ENCODE data around the gene PELI1.

PELI1 gene, protein sequence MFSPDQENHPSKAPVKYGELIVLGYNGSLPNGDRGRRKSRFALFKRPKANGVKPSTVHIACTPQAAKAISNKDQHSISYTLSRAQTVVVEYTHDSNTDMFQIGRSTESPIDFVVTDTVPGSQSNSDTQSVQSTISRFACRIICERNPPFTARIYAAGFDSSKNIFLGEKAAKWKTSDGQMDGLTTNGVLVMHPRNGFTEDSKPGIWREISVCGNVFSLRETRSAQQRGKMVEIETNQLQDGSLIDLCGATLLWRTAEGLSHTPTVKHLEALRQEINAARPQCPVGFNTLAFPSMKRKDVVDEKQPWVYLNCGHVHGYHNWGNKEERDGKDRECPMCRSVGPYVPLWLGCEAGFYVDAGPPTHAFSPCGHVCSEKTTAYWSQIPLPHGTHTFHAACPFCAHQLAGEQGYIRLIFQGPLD

DNA sequence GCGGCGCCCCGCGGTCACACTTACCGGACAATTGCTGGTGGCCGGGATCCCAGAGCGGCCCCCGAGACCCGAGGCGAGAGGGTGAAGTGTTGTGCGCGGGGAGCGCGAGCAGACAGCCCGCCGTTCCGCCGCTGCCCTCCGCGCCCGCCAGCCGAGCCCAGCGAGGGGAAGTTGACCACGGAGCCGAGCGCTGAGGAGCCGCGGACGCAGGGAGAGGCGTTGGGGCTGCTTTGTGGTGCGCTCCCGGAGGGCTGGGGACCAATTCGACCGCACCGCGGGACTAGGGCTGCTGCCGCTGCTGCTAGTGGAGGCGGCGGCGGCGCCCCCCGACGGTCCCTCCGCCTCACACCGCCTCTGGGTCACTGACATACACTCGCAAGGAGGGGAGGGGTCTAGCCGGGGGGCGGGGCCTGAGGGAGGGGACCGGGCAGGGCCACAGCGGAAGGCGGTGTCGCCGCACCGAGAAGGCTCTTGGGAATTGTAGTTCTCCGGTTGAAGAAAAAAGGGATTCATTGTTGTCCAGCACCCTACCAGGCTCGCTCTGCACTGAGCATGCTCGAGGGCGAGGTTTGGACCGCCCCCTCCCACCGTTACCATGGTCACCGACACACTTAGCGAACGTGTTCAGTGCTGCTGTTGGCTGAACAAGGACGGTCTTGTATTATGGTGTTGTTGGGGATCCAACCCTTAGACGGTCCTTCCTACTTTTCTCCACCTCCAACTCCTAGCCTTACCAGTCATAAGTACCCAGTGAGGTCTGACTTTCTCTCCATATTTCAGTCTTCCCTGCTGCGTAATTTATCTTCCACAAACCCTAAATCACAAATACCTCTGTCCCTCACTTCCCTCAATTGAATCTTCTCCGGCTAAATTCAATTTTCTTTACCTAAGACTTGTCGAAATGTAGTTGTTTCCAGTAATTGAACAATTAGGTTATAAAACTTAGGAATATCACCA is at the start of gene PELI1:
TSS of gene PELI1 (minus strand) at position 364 of the 957 bp plus-strand sequence. CDS start 36,110 bp downstream, outside the sequence.
- DNase-seq (ENCODE audit: low spot score) = peak; percentile 99

DNA sequence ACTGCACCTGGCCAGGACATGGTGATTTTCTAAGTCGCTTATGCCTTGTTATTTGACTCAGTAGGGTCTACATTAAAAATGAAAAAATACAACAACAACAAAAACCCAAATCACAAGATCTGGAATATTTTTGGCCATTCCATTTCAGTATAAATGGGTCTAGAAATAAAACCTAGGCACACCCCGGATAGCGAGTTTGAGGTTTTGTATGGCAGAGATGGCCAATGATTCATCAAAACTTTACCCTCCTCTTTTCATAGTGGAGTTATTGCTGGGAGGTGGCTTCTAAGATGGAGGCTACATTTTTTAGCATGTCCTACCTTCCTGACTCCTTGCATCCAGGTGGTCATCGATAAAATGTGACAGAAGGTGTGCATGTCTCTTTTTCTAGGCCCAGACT is 49.3 kb upstream of the PELI1 start:
- DNase-seq (ENCODE audit: low spot score) = no peak

DNA sequence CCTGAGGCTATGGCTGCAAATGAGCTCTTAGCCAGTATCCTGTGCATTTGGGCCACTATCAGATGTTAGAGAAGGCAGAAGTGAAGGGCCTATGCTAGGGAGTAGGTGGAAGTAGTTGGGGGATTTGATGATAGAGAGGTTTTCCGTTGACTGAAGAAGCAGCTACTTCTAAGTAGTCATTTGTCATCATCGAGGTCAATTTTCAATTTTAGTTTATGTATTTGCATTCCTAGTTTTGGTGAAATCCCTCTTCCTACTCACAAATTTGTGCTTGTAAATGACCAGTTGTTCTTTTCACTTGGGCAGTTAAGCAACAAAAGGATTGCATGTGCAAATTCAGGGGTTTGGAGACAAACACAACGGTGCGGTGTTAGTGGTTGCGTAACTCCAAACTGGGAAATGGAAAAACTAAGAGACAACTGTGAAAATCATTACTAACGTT is 48.5 kb upstream of the PELI1 start:
- DNase-seq (ENCODE audit: low spot score) = no peak

DNA sequence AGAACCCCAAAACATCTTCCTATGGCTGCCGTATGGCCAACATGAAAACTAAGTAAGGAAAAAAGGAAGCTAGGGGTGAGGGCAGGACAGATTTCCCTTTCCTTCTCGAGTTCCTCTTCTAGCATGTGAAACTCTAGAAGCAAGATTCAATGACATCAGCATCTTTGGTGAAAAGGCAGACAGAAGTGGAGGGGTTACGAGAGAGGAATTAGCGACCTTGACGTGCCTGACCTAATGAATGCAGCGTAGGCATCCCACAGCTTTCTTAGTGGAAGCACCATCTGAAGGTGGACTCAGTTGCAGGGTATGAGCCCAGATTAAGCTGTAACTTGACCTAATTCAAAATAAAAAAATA is 47.9 kb upstream of the PELI1 start:
- DNase-seq (ENCODE audit: low spot score) = peak; percentile 59

DNA sequence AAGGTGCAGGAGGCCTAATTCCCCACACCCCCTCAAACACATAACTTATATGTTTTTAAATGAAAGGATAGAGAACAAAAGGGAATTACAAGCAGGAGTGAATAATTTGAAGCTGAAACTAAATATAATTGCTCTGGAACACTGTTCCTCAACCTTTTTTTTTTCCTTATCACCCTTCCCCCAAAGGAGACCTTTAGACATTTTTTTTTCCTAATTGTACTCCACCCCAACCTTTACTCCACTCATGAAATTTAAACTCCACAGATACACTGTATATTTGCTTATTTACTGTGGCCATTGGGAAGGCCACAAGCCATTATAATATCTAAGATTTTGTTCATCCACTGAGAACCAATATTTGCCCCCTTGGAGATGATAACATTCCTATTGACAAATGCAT is 45.4 kb upstream of the PELI1 start:
- no peak for DNase-seq (ENCODE audit: low spot score)

DNA sequence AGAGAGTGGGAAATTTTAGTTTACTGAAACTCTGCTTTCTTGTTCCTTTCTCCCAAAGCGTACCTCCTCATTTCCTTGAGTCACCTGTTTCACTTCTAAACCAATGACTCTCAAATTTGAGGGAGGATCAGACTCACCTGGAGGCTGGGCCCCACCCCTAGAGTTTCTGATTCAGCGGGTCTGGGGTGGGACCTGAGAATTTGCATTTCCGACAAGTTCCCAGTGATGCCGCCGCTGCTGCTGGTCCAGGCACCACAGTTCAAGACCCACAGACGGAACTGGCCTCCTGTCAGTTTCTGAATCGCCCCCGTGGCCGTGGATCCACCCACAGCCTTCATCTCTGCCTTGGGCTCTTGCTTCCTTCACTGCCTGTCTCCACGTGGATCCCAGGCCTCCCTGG is 44.9 kb upstream of the PELI1 start:
- DNase-seq (ENCODE audit: low spot score) = no peak

DNA sequence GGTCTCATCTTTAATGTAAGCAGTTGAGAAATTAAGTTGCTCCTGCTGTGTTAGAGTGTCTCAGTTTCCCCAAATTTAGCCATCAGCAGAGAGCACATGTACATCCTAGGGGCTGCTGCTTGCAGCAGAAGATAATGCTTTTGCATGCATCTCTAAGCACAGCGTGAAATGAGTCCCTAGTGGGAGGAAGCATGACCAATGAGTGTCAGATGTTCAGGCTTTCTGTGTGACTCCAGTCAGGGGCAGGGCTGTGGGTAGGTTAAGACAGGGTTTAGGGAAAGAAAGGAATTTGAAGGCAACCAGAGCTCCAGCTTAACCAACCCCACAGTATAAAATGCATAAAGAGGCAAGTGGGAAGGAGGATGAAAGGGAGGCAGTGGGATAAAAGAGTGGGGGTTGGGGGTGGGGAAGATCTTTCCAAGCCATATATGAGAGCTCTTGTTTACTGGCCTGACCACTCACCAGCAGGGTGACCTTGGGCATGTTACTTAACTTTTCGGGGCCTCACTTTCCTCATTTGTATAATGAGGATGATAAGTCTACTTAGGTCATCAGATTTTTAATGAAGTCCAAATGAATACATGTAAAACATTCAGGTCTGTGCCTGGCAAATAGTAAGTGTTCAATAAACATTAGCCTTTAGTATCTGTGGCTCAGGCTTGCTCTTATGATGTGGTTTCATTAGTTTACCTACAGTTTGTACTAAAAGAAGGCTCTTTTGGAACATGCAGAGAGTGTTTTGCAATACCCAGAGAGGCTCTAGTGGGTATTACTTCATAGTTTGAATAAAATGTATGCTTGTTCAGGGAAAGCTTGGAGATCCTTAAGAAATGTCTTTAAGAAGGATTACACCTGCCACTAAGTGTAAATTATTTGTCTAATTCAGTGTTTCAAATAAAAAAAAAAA is 42.7 kb upstream of the PELI1 start:
- DNase-seq (ENCODE audit: low spot score) = no peak

DNA sequence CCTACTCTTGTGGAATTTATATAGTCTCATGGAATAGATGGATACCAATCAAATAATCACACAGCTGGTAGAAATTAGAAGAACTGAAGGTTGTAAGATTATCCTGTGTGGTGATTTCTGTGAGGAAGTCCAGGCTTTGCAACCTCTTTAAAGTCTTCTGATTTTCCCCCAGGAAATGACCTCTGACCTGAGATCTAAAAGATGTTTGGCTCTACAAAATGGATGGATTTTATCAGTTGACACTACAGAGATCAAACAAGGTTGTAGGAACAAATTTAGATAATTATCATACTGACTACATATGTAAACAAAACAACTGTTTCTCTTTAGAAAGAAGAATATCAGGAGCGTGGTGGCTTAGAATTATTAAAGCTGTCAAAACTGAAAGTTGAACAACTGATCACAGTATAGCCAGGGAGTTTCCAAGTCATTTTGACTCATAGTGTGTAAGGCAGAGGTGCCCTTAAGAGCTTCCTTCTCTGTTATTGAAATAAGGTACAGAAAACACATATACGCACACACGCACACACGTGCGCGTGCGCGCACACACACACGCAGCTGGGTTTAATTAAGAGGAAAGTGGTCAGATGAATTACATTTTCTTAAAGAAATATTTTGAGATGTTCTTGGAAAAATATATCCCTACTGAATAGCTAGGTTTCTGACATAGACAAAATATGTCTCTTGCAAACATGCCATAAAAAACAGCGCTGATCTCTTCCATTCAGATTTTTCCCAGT is 35.5 kb upstream of the PELI1 start:
- DNase-seq (ENCODE audit: low spot score) = no peak

DNA sequence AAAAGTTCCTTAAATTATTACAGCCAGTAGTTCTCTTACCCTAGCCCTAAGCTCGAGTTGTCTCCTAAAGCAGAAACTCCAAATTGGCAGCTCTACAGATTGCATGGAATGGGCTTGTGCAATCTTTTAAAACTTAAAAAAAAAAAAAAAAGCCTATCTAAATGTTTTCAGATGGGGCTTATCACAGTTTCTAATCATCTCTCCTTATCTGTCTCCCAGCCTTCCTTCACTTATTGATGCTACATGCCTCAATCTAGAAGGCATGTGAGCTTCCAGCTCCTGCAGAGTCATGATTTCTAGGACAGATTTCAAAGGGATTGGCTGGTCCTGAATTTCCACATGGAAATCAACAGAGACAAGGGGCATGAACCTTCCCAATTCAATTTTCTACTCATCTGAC is 33.1 kb upstream of the PELI1 start:
- DNase-seq (ENCODE audit: low spot score) = no peak

DNA sequence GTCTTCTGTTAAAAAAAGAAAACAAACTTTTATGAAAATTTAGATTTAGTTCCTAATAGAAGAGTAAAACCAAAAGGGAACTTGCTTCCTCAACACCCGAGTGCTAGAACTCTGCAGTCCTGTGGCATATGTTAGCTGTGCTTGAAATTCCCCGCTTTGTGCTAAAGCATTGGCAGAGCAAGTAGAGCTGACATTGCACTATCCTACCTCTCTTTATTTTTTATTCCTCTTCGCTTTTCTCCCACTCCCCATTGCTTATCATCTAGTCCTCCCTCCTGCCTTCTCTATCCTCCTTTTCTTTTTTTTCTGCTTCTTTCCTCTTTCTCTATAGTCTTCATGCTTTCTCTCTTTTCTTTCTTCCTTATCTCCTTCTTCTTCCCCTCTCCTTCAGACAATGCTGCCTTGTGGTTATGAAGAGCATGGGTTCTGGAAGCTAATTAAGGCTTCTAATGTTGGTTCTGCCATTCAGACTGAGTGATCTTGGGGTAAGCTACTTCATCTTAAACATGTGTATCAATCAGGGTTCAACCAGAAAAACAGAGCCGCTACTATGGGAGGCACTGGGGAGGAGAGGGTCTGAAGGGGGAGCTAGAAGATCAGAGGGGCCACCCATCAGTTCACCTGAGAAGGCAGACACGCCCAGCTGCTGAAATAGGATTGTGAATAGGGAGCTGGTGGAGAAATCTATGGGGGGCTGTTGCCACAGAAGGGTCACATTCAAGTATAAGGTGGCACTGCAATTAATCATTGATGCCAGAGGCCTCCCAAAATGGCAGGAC is 31.4 kb upstream of the PELI1 start:
- DNase-seq (ENCODE audit: low spot score) = no peak

DNA sequence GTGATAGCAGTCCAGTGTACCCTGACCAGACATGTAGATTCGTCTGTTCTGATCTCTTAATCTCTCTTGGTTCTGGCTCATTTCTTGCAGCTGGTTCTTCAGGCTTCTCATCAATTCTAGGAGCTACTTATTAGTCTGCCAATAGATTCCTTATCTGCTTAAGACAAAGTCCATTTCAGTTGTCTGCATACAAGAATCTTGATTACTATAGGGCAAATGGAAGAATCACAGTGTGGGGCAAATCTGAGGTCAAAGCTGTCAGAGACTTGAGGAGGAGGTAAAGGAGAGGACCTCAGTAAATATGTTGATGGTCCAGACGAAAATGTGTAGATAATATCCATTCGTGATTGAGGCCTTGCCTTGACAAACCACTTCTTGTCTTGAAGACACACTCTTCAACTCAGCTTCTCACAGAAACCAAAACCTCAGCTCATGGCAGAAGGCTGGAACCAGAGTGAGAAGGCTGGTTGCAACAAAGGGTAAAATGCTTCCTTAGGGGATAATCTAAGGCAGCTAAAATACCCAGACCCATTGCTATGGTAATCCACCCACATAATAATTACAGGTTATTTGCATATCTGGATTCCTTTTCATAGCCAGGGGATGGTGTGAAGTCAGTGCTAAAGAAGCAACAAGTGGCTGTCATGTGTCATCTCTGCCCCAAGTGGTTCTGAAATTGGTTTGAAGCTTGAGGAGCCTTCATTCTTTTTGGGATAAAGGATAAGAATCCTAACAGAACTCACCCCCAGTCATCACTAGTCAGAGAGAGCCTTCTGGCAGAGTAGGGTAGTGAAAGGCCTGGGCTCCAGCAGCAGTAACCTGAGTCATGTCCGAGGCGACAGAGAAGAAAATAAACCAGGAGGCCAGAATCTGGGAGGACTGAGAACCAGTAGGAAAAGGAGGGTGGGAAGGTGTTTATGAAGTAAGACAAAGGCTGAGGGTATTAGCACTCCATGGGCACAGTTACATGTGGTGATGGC is 29.2 kb upstream of the PELI1 start:
- no peak for DNase-seq (ENCODE audit: low spot score)

DNA sequence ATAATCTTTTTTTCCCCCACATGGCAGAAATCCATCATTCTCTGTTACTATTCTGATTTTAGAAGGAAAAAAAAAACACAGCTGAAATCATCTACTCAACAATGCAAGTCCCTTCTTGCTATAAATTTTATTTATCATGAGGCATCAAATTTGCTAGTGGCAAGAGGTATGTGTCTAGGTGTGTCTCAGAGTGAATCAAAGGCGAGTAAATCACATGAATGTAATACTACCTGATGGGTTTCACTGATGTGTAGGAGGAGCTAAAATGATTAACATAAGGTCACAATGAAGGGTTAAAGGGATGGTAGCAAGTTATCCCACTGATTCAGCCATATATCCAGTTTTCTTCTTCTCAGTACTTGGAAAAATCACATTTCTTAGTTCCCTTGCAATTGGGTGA is 24.5 kb upstream of the PELI1 start:
- DNase-seq (ENCODE audit: low spot score) = no peak

DNA sequence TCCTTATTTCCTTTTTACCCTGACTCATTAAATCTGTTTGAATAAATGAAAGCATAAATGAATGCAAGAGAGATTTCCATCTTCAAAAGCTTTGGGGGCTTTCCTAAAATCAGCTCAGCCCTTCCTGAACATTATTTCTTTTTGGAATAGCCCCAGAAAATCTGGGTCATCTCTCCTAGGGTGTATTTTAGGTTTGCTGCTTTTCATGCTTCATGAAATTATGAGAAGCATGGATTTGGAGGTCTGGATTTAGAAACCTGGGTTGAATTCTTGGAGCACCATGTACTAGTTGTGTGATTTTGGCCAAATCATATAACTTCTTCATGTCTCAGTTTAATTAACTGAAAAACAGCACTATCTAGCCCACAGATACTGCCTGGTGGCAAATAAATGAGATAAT is 24.0 kb upstream of the PELI1 start:
- DNase-seq (ENCODE audit: low spot score) = no peak

DNA sequence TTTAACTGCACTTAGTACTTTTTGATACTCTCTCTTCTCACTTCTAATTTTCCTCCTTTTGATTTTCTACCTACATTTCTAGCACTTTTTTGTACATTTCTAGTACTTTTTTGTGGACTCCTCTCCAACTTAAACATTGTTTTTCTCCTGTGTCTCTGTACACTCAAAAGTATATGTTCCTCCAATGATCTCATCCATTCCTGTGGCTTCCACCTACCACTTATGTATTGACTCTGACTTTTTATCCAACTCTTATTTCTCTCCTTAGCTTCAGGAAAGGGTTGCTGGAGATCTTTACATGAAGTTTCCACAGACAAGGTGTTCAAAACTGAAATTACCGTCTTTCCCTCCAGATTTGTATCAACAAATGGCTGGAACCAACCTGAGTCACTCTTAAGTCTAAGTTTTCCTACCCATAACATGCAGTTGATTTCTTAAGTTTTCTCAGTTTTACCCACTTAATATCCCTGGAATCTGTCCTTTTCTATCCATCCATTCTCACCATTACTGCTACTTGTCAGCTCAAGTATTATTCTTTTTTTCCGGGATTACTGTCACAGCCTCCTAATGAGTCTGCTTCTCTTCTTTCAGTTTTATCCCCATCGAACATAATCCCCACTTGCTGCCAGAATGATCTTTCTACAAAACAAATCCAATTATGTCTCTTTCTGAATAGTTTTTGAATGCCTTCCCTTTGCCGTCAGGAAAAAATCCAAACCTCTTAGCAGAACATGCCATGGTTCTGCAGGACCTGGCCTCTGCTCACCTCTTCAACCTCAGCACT is 22.6 kb upstream of the PELI1 start:
- no peak for DNase-seq (ENCODE audit: low spot score)

DNA sequence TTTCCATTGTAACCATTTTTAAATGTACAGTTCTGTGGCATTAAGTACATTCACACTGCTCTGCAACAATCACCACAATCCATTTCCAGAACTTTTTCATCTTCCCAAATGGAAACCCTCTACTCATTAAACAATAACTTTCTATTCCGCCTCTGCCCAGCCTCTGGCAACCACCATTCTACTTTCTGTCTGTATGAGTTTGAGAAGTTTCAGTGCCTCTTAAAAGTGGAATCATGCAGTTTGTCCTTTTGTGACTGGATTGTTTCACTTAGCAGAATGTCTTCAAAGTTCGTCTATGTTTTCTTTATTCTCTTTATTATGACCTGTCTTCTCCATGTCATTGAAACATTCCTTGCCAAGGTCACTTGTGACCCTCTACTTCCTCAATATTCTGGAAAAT is 22.0 kb upstream of the PELI1 start:
- DNase-seq (ENCODE audit: low spot score) = no peak

DNA sequence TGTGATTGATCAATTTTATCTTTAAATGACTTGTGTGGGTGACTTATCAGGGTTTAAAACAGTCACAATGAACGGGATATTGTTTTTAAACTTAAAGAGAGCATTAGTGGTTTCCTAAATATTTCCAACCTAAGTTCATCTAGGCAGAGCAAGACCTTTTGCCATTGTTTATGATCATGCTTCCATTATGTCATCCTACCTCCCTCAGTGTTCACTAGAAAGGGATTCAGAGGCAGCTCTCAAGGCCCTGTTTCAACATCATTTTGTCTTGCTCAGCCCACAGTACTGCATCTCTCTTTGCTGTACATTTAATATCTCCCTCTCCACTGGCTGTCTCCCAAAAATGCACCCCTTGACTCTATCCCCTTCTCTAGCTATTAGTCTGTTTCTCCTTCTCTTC is 21.5 kb upstream of the PELI1 start:
- no peak for DNase-seq (ENCODE audit: low spot score)

DNA sequence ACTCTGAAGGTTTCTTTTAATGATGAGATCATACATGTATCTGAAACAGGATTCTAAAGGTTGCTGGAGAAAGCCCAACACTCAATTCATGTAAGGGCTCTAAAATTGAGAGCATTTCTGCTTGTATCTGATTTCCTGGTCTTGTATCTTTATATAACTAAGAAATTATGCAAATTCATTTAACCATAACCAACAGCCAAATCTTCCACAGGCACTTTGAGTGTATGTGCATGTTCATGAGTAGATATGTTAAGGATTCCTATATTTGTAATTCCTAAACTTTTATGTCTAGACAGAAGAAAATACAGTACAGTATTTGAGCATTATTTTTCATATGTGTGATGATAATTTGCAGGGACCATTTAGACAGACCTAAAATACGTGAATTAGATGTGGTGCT is 20.4 kb upstream of the PELI1 start:
- no peak for DNase-seq (ENCODE audit: low spot score)

DNA sequence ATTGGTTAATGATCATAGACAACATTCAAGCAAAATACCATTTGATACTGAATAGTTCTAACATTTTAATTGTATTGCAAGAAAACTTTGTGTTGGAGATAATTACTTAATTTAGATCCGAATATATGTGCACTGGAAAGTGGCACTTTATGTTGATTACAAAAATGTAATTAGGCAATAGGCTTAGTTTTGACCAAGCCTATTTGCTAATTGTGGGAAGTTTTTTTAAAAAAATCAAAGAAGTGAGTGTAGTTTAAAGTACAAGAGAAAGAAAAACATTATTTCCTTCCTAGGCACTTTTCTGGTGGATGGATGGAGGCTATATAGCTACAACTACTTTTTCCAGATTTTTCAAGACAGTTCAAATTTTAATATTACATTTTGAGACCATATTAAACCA is 18.3 kb upstream of the PELI1 start:
- DNase-seq (ENCODE audit: low spot score) = no peak

Measured in globus pallidus (tissue), 1 donor.